PC-3 (cell line): ENCODE measurements around the gene HOXD4. TPM values are rescaled to one million over a fixed set of nuclear protein-coding genes. Genes with fewer than 3 reads are reported as not detected.
A peak's percentile ranks its signal among the peaks of the same experiment; 100 is the strongest.

ENCODE experiments used
- ATAC-seq: fragments of 200-7000 bp; cut with Tn5 transposase; 2 replicates; pipeline ENCODE4 v1.9.1; 2020; ENCODE audit warnings: mild to moderate bottlenecking, moderate library complexity
- BruUV-seq: library from RNA; stranded (reverse); fragments of 400-500 nt; replicated peaks from 2 replicates; lab custom pipeline; 2021; lab: Mats Ljungman, UMichigan
- CTCF ChIA-PET: fragments of 300-600 bp; sonication (Branson Sonifier 250); formaldehyde crosslinking; loops from one replicate; lab custom pipeline; 2022; ENCODE audit warnings: antibody characterized with exemption; lab: Charles Lee
- POLR2A ChIA-PET: fragments of 300-600 bp; sonication (Branson Sonifier 250); formaldehyde crosslinking; loops from one replicate; lab custom pipeline; 2022; ENCODE audit warnings: antibody characterized with exemption; ENCODE audit not compliant: unreplicated experiment; lab: Charles Lee
- DNase-seq: peaks from one replicate; pipeline ENCODE4 v3.0.0-alpha.2; 2015
- H2AFZ ChIP-seq: fragments of 300-600 bp; sonication (generic); 2 replicates; pipeline ENCODE4 v1.6.0; 2016; ENCODE audit warnings: antibody characterized with exemption, low read length
- H3F3A ChIP-seq: fragments of 300-600 bp; sonication (generic); one replicate; pipeline ENCODE4 v1.6.0; 2017; ENCODE audit warnings: antibody characterized with exemption, low read length, control low read depth, mild to moderate bottlenecking; ENCODE audit not compliant: unreplicated experiment
- H3K27ac ChIP-seq: fragments of 300-600 bp; sonication (generic); 2 replicates; pipeline ENCODE4 v1.5.1; 2016; ENCODE audit warnings: mild to moderate bottlenecking, low read length
- H3K27me3 ChIP-seq: fragments of 300-600 bp; sonication (generic); 2 replicates; pipeline ENCODE4 v1.6.1; 2016; ENCODE audit warnings: low read length, mixed read lengths
- H3K36me3 ChIP-seq: fragments of 300-600 bp; sonication (generic); 2 replicates; pipeline ENCODE4 v1.6.1; 2016; ENCODE audit warnings: low read depth, mixed run types, low read length, mixed read lengths
- H3K4me1 ChIP-seq: fragments of 300-600 bp; sonication (generic); 2 replicates; pipeline ENCODE4 v1.5.1; 2016; ENCODE audit warnings: low read length; ENCODE audit not compliant: insufficient read depth
- H3K4me2 ChIP-seq: fragments of 300-600 bp; sonication (generic); 2 replicates; pipeline ENCODE4 v1.6.0; 2016; ENCODE audit warnings: low read length
- H3K4me3 ChIP-seq: fragments of 300-600 bp; sonication (generic); 2 replicates; pipeline ENCODE4 v1.5.1; 2016; ENCODE audit warnings: mild to moderate bottlenecking, low read length, mixed read lengths
- H3K79me2 ChIP-seq: fragments of 300-600 bp; sonication (generic); 2 replicates; pipeline ENCODE4 v1.6.1; 2017; ENCODE audit warnings: low read length, mixed read lengths
- H3K9ac ChIP-seq: fragments of 300-600 bp; sonication (generic); 2 replicates; pipeline ENCODE4 v1.6.0; 2016; ENCODE audit warnings: mild to moderate bottlenecking, low read length
- H3K9me2 ChIP-seq: fragments of 300-600 bp; sonication (generic); replicated peaks from 2 replicates; pipeline ENCODE4 v1.6.1; 2016; ENCODE audit warnings: mixed run types, low read length, mixed read lengths
- H3K9me3 ChIP-seq: fragments of 300-600 bp; sonication (generic); 2 replicates; pipeline ENCODE4 v1.6.1; 2016; ENCODE audit warnings: low read length, mixed read lengths
- H4K20me1 ChIP-seq: fragments of 300-600 bp; sonication (generic); 2 replicates; pipeline ENCODE4 v1.6.1; 2016; ENCODE audit warnings: low read length, mixed read lengths
- CTCF ChIP-seq: fragments of 300-600 bp; sonication (generic); conservative IDR thresholded peaks from 2 replicates; pipeline ENCODE4 v1.5.1; 2017; ENCODE audit warnings: antibody characterized with exemption, low read depth, mild to moderate bottlenecking, low read length
- EZH2 ChIP-seq: fragments of 300-600 bp; sonication (generic); IDR thresholded peaks from one replicate; pipeline ENCODE4 v1.6.1; 2017; ENCODE audit warnings: antibody characterized with exemption, mild to moderate bottlenecking, low read length; ENCODE audit not compliant: unreplicated experiment
- EZH2phosphoT487 ChIP-seq: fragments of 300-600 bp; sonication (generic); IDR thresholded peaks from 2 replicates; pipeline ENCODE4 v1.6.1; 2018; ENCODE audit warnings: mild to moderate bottlenecking, antibody characterized with exemption, low read length, borderline replicate concordance
- intact Hi-C: fragments of 100-400 bp; cut with micrococcal nuclease; formaldehyde crosslinking; loops from 2 replicates; pipeline ENCODE4 v1.9.0; 2023
- total RNA-seq: library from RNA; depleted of rRNA; stranded (reverse); fragments of >200 nt; gene quantifications from 2 replicates; pipeline ENCODE4 v1.2.3, GENCODE V29; 2014

The HOXD4 gene
- total RNA-seq, 1 experiment from 2014 or later, result 0.29 TPM

- CTCF ChIA-PET, result no interaction called here
- H3K27me3 ChIP-seq, result peaks cover 19% of the 10 kb centered on the region
- ATAC-seq, result no peak
Measured at GRCh38 chr2:176105078-176105729, 46.1 kb upstream of the HOXD4 start.

GRCh38 chr2:176105730-176106580 is 45.4 kb upstream of the HOXD4 start:
- no peak overlapping the region for H3K27ac ChIP-seq
- H3K9ac ChIP-seq, result no peak overlapping the region
- TF ChIP-seq CTCF (no peak), EZH2 (no peak), EZH2phosphoT487 (no peak)
- H3K9me3 ChIP-seq, result no peaks in the 10 kb centered on the region
- ChIA-PET POLR2A (no interaction called here), CTCF (no interaction called here)
- peaks cover 10% of the 10 kb centered on the region for H3K4me1 ChIP-seq
- no peaks in the 10 kb centered on the region for H3K36me3 ChIP-seq
- H3K9me2 ChIP-seq, result no peaks in the 10 kb centered on the region
- intact Hi-C loops, result no loop called here
- H3K79me2 ChIP-seq, result no peaks in the 10 kb centered on the region
- BruUV-seq, result no TSS peak
- peak overlapping the region; percentile 80 for H3K4me2 ChIP-seq
- peak; percentile 9 for ATAC-seq
- H3K27me3 ChIP-seq, result peaks cover 20% of the 10 kb centered on the region
- no peaks in the 10 kb centered on the region for H4K20me1 ChIP-seq
- H3F3A ChIP-seq, result no peaks in the 10 kb centered on the region
- DNase-seq, result no peak
- peak overlapping the region; percentile 61 for H3K4me3 ChIP-seq
- H2AFZ ChIP-seq, result peak overlapping the region; percentile 59; the same call in 1 of the 2 replicates

More at GRCh38 chr2:176105078-176105729, 46.1 kb upstream of the HOXD4 start:
- TF ChIP-seq EZH2phosphoT487 (no peak), CTCF (no peak), EZH2 (no peak)
- Histone ChIP-seq H3K4me3 (no peak overlapping the region), H3K9ac (no peak overlapping the region), H3F3A (no peaks in the 10 kb centered on the region), H4K20me1 (no peaks in the 10 kb centered on the region), H3K36me3 (no peaks in the 10 kb centered on the region), H3K4me2 (no peak overlapping the region), H3K9me3 (no peaks in the 10 kb centered on the region), H3K79me2 (no peaks in the 10 kb centered on the region), H2AFZ (no peak overlapping the region), H3K27ac (no peak overlapping the region), H3K4me1 (peaks cover 10% of the 10 kb centered on the region), H3K9me2 (no peaks in the 10 kb centered on the region)
- intact Hi-C loops, result no loop called here
- POLR2A ChIA-PET, result no interaction called here
- no TSS peak for BruUV-seq
- no peak for DNase-seq
